PFSK-1 (cell line): ENCODE results near the gene HECTD1.

Experiments
- FOXP2 ChIP-seq: optimal IDR thresholded peaks from 2 replicates; pipeline ENCODE3; 2011; ENCODE audit warnings: borderline replicate concordance, control low read depth, inconsistent platforms; ENCODE audit not compliant: insufficient read depth; ENCODE audit errors: extremely low read length, extremely low read depth
- POLR2AphosphoS5 ChIP-seq: IDR thresholded peaks from 2 replicates; pipeline ENCODE4 v1.6.1; 2012; ENCODE audit warnings: low read depth, mild to moderate bottlenecking, control low read depth, low read length, moderate library complexity
- SIN3A ChIP-seq: IDR thresholded peaks from 2 replicates; pipeline ENCODE4 v1.6.1; 2012; ENCODE audit warnings: mild to moderate bottlenecking, low read length, moderate library complexity, borderline replicate concordance; ENCODE audit not compliant: insufficient read depth
- TAF1 ChIP-seq: IDR thresholded peaks from 2 replicates; pipeline ENCODE4 v1.6.1; 2012; ENCODE audit warnings: low read length, control low read depth, borderline replicate concordance; ENCODE audit not compliant: insufficient read depth
- TF ChIP-seq, protein P1 (sequence below), 2 experiments: IDR thresholded peaks; 2 replicates each; pipeline versions ENCODE4 v1.6.1 to v1.8.0; 2011 to 2012; ENCODE audit warnings: low read depth in 2 of 2, low read length in 2 of 2, control low read depth in 1 of 2, inconsistent platforms in 1 of 2, mild to moderate bottlenecking in 1 of 2, moderate library complexity in 1 of 2; ENCODE audit not compliant: insufficient read depth in 1 of 2

Gene HECTD1

DNA sequence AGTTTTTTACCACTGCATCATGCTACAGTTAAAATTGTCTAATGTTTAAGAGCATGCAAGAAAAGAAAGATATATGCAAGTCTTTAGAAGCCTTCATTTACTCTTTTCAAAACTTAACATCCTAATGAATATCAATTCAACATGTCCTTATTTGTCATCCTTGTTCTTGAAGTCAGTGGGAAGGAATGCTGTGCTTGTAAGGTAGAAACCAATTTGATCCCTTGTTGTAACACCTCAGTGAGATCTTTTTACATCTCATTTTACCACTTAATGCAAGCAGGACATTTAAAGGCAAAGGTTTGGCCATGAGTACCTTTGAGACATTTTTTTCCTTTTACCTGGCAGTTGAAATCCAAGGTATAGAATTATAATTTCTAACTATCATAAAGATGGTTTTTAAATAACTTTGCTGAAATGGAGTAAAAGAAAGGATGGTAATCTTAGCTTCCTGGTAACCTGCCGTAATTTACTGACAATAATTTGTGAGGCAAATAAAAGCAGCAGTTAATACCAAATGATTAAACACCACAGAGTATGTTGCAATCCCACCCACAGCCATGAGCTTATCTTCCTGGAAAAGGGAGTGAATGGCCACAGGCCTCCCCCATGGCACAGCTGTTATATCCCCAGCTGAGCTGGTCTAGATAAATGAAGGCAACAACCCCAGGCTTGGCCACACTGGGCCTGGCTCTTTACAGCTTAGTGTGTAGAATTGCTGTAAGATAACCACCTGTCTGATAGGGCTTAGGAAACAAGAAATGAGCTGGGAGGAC, 148.3 kb downstream of the HECTD1 start:
- TF ChIP-seq TAF1 = no peak
- no peak for TF ChIP-seq FOXP2
- TF ChIP-seq, protein P1, sequence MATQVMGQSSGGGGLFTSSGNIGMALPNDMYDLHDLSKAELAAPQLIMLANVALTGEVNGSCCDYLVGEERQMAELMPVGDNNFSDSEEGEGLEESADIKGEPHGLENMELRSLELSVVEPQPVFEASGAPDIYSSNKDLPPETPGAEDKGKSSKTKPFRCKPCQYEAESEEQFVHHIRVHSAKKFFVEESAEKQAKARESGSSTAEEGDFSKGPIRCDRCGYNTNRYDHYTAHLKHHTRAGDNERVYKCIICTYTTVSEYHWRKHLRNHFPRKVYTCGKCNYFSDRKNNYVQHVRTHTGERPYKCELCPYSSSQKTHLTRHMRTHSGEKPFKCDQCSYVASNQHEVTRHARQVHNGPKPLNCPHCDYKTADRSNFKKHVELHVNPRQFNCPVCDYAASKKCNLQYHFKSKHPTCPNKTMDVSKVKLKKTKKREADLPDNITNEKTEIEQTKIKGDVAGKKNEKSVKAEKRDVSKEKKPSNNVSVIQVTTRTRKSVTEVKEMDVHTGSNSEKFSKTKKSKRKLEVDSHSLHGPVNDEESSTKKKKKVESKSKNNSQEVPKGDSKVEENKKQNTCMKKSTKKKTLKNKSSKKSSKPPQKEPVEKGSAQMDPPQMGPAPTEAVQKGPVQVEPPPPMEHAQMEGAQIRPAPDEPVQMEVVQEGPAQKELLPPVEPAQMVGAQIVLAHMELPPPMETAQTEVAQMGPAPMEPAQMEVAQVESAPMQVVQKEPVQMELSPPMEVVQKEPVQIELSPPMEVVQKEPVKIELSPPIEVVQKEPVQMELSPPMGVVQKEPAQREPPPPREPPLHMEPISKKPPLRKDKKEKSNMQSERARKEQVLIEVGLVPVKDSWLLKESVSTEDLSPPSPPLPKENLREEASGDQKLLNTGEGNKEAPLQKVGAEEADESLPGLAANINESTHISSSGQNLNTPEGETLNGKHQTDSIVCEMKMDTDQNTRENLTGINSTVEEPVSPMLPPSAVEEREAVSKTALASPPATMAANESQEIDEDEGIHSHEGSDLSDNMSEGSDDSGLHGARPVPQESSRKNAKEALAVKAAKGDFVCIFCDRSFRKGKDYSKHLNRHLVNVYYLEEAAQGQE (IDR thresholded peaks at IDR 0.05; ENCODE audit: insufficient read depth in 1 of 2, low read depth in 2 of 2, low read length in 2 of 2) = no peak

DNA sequence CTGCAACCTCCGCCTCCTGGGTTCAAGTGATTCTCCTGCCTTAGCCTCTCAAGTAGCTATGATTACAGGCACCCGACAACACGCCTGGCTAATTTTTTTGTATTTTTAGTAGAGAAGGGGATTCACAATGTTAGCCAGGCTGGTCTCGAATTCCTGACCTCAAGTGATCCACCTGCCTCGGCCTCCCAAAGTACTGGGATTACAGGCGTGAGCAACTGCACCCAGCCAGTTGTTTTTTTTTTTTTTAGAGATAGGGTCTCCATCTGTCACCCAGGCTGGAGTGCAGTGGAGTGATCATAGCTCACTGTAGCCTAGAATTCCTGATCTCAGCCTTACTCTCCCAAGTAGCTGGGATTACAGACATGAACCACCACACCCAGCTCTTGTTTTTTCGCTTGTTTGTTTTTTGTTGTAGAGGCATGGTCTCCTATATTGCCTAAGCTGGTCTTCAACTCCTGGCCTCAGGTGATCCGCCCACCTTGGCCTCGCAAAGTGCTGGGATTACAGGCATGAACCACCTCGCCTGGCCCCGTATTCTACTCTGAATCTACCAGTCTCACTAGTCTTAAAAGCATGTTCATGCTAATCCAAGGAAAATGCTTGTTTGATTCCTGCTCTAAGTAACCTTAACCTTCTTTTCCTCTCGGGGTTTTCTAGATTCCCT, 149.8 kb downstream of the HECTD1 start:
- TF ChIP-seq, protein P1 (IDR thresholded peaks at IDR 0.05; ENCODE audit: insufficient read depth in 1 of 2, low read depth in 2 of 2, low read length in 2 of 2) = no peak
- TF ChIP-seq FOXP2 (no peak), POLR2AphosphoS5 (no peak), SIN3A (no peak), TAF1 (no peak)

DNA sequence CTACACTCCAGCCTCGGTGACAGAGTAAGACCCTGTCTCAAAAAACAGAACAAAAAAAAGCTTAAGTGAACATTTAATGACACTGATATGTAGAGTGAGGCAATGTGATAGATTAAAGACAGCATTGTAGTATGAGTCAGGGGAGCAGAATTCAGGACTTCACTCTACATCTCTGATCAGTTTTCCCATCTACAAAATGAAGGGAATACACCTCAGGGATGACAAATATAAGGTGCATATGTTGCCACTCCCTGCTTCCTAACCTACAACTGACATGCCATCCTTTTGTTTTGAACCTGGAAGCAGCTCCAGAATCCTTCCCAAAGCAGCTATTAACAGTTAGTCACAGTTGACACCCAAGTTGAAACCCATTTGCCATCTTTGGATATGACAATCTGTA, 150.6 kb downstream of the HECTD1 start:
- no peak for TF ChIP-seq TAF1
- no peak for TF ChIP-seq SIN3A
- no peak for TF ChIP-seq FOXP2
- TF ChIP-seq, protein P1 (IDR thresholded peaks at IDR 0.05; ENCODE audit: insufficient read depth in 1 of 2, low read depth in 2 of 2, low read length in 2 of 2) = no peak
- no peak for TF ChIP-seq POLR2AphosphoS5

DNA sequence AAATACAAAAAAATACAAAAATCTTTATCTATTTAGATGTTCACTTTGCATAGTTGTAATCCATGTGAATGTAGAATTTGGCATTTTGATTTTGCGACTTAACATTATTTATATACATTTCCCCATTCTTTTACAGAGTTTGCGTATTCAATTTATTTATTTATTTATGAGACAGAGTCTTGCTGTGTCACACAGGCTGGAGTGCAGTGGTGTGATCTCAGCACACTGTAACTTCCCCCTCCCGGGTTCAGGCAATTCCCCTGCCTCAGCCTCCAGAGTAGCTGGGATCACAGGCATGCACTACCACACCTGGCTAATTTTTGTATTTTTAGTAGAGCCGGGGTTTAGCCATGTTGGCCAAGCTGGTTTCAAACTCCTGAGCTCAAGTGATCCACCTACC, 156.1 kb downstream of the HECTD1 start:
- TF ChIP-seq TAF1 = no peak
- no peak for TF ChIP-seq POLR2AphosphoS5
- no peak for TF ChIP-seq SIN3A
- TF ChIP-seq FOXP2 = no peak
- TF ChIP-seq, protein P1 (IDR thresholded peaks at IDR 0.05; ENCODE audit: insufficient read depth in 1 of 2, low read depth in 2 of 2, low read length in 2 of 2) = no peak

DNA sequence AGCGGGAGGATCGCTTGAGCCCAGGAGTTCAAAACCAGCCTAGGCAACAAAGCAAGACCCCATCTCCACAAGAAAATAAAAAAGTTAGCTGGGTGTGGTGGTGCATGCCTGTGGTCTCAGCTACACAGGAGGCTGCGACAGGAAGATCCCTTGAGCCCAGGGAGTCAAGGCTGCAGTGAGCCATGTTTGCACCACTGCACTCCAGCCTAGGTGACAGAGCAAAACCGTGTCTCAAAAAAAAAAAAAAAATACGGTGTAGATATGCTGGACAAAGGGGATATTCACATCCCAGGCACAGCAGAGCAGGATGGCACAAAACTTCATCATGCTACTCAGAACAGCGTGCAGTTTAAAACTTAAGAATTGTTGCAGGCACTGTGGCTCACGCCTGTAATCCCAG, 156.6 kb downstream of the HECTD1 start:
- TF ChIP-seq FOXP2 (no peak), TAF1 (no peak), POLR2AphosphoS5 (no peak), SIN3A (no peak)
- TF ChIP-seq, protein P1 (IDR thresholded peaks at IDR 0.05; ENCODE audit: insufficient read depth in 1 of 2, low read depth in 2 of 2, low read length in 2 of 2) = no peak
